Subcutaneous adipose tissue (tissue), 4 donors: ENCODE results near the gene ZGLP1. TPM values are rescaled to one million over a fixed set of nuclear protein-coding genes. Genes with fewer than 3 reads are reported as not detected.

Experiments used
- CTCF ChIP-seq: fragments of 450-650 bp; IDR thresholded peaks from one replicate; pipeline ENCODE4 v1.5.1; 2016; ENCODE audit warnings: low read depth, mild to moderate bottlenecking, control low read depth, antibody characterized with exemption, moderate library complexity
- total RNA-seq, 4 donors: library from RNA; depleted of rRNA; stranded (reverse); fragments of >200 nt; gene quantifications; one replicate each; pipeline ENCODE4 v1.1.0, GENCODE V29; 2016

The ZGLP1 gene
- total RNA-seq, 4 donors from 2014 or later: 0.49 to 5.8 (median 2.2) TPM

GRCh38 chr19:10295305-10295846 lies 14.2 kb downstream of the ZGLP1 start:
- TF ChIP-seq CTCF: no peak

GRCh38 chr19:10294368-10294697 lies 15.3 kb downstream of the ZGLP1 start:
- no peak for TF ChIP-seq CTCF

- no peak for TF ChIP-seq CTCF
Observed at GRCh38 chr19:10293637-10294367, 15.8 kb downstream of the ZGLP1 start.

GRCh38 chr19:10292789-10293636 lies 16.6 kb downstream of the ZGLP1 start:
- TF ChIP-seq CTCF: no peak

- TF ChIP-seq CTCF: no peak
Observed at GRCh38 chr19:10292206-10292788, 17.3 kb downstream of the ZGLP1 start.

- no peak for TF ChIP-seq CTCF
Observed at GRCh38 chr19:10291554-10292205, 17.9 kb downstream of the ZGLP1 start.
